K562 (cell line): ENCODE measurements around the gene PHC3. TPM values are rescaled to one million over a fixed set of nuclear protein-coding genes. Genes with fewer than 3 reads are reported as not detected.

Source experiments
- ATF7 ChIP-seq: fragments of 450-650 bp; IDR thresholded peaks from 2 replicates; pipeline ENCODE4 v1.7.1; 2014; ENCODE audit warnings: mild to moderate bottlenecking, moderate library complexity
- DDX20 ChIP-seq: fragments of 450-650 bp; IDR thresholded peaks from 2 replicates; pipeline ENCODE4 v1.6.1; 2016; ENCODE audit warnings: missing genetic modification characterization, low read depth, mild to moderate bottlenecking, missing compliant biosample characterization, moderate library complexity
- ESRRB ChIP-seq: fragments of 250-450 bp; sonication (Bioruptor Pico); IDR thresholded peaks from 2 replicates; pipeline ENCODE4 v1.5.0; 2020; ENCODE audit warnings: mild to moderate bottlenecking, moderate library complexity, borderline replicate concordance
- FOXJ3 ChIP-seq: sonication (generic); formaldehyde crosslinking; IDR thresholded peaks from 2 replicates; pipeline ENCODE4 v1.4.0; 2020; ENCODE audit warnings: mild to moderate bottlenecking, missing genetic modification reagents
- HINFP ChIP-seq: fragments of 450-650 bp; conservative IDR thresholded peaks from 2 replicates; pipeline ENCODE4 v1.6.1; 2016; ENCODE audit warnings: missing genetic modification characterization, low read depth, mild to moderate bottlenecking, control low read depth, missing compliant biosample characterization
- HMBOX1 ChIP-seq: sonication (generic); IDR thresholded peaks from 2 replicates; pipeline ENCODE4 v1.6.1; 2016
- HMGN3 ChIP-seq: IDR thresholded peaks from 2 replicates; pipeline ENCODE4 v1.6.1; 2011; ENCODE audit warnings: borderline replicate concordance, low read depth, mild to moderate bottlenecking, mixed read lengths, low read length; ENCODE audit not compliant: insufficient read length; ENCODE audit errors: extremely low read depth
- MAZ ChIP-seq, 2 experiments: fragments of 450-650 bp in 1 of 2; sonication (generic) in 1 of 2; formaldehyde crosslinking; IDR thresholded peaks in 1 of 2; conservative IDR thresholded peaks in 1 of 2; 2 replicates each; pipeline versions ENCODE4 v1.4.0 to v1.5.0; 2020; ENCODE audit warnings: mild to moderate bottlenecking in 1 of 2, missing genetic modification reagents in 1 of 2
- MED1 ChIP-seq: sonication (generic); formaldehyde crosslinking; IDR thresholded peaks from 2 replicates; pipeline ENCODE4 v1.8.1; 2023; ENCODE audit warnings: missing genetic modification reagents, borderline replicate concordance
- NELFE ChIP-seq: IDR thresholded peaks from 2 replicates; pipeline ENCODE4 v1.6.1; 2011; ENCODE audit warnings: mild to moderate bottlenecking; ENCODE audit not compliant: insufficient read depth, insufficient read length
- POLR2AphosphoS5 ChIP-seq: IDR thresholded peaks from 2 replicates; pipeline ENCODE4 v1.6.1; 2011; ENCODE audit warnings: mild to moderate bottlenecking, low read depth, low read length, moderate library complexity; ENCODE audit not compliant: control insufficient read depth, insufficient read depth
- RAD51 ChIP-seq: fragments of 450-650 bp; IDR thresholded peaks from 2 replicates; pipeline ENCODE4 v1.7.1; 2016; ENCODE audit warnings: low read depth, mild to moderate bottlenecking, borderline replicate concordance
- RBM15 ChIP-seq: fragments of 200-400 bp; formaldehyde crosslinking; IDR thresholded peaks from 2 replicates; pipeline ENCODE4 v1.6.1; 2018; ENCODE audit warnings: mild to moderate bottlenecking, low read length, moderate library complexity; ENCODE audit not compliant: insufficient read depth
- RBM39 ChIP-seq: fragments of 200-400 bp; formaldehyde crosslinking; optimal IDR thresholded peaks from 2 replicates; pipeline ENCODE3; 2018; ENCODE audit warnings: low read depth, low read length
- TCF7L2 ChIP-seq: fragments of 150-350 bp; IDR thresholded peaks from 2 replicates; pipeline ENCODE4 v1.6.1; 2016; ENCODE audit warnings: low read depth, mild to moderate bottlenecking, low read length, moderate library complexity
- THAP12 ChIP-seq: fragments of 250-450 bp; sonication (Bioruptor Pico); IDR thresholded peaks from 2 replicates; pipeline ENCODE4 v1.9.0; 2021; ENCODE audit warnings: mild to moderate bottlenecking, inconsistent platforms
- ZBTB7A ChIP-seq: IDR thresholded peaks from 2 replicates; pipeline ENCODE4 v1.6.1; 2011; ENCODE audit warnings: low read depth, mild to moderate bottlenecking, low read length, moderate library complexity, borderline replicate concordance; ENCODE audit not compliant: control insufficient read depth
- ZFP36 ChIP-seq: fragments of 150-350 bp; IDR thresholded peaks from 2 replicates; pipeline ENCODE4 v1.6.1; 2018; ENCODE audit warnings: low read length, low read depth; ENCODE audit not compliant: partially characterized antibody
- ZNF143 ChIP-seq: sonication (generic); formaldehyde crosslinking; IDR thresholded peaks from 2 replicates; pipeline ENCODE4 v1.9.0; 2022; ENCODE audit warnings: mild to moderate bottlenecking, missing genetic modification reagents
- ZNF165 ChIP-seq: fragments of 250-450 bp; sonication (Bioruptor Pico); IDR thresholded peaks from 2 replicates; pipeline ENCODE4 v1.4.0; 2020; ENCODE audit warnings: borderline replicate concordance
- ZNF175 ChIP-seq: fragments of 200-800 bp; sonication (Bioruptor generic); IDR thresholded peaks from 2 replicates; pipeline ENCODE4 v1.6.1; 2016; ENCODE audit warnings: low read depth, mild to moderate bottlenecking, missing genetic modification characterization, missing compliant biosample characterization
- ZNF589 ChIP-seq: fragments of 200-800 bp; sonication (Bioruptor generic); IDR thresholded peaks from 2 replicates; pipeline ENCODE4 v1.6.1; 2016; ENCODE audit warnings: low read depth, missing genetic modification characterization, missing compliant biosample characterization
- ZNF699 ChIP-seq: fragments of 250-450 bp; sonication (Bioruptor Pico); IDR thresholded peaks from 2 replicates; pipeline ENCODE4 v1.8.0; 2021; ENCODE audit warnings: mild to moderate bottlenecking, moderate library complexity; ENCODE audit not compliant: insufficient replicate concordance
- ZNF77 ChIP-seq: fragments of 250-450 bp; sonication (Bioruptor Pico); IDR thresholded peaks from 2 replicates; pipeline ENCODE4 v1.5.0; 2020
- ZNF830 ChIP-seq: fragments of 250-450 bp; sonication (Bioruptor Pico); IDR thresholded peaks from 2 replicates; pipeline ENCODE4 v1.5.0; 2021; ENCODE audit warnings: mild to moderate bottlenecking
- polyA plus RNA-seq, 8 experiments: library from polyadenylated mRNA; depleted of rRNA in 4 of 8; stranded (reverse) in 5 of 8; unstranded in 3 of 8; fragments of >200 nt; fragmentation: Nextera tagmentation in 2 of 8; fragmentation: Illumina TruSeq in 1 of 8; extraction: Ambion mirVana in 2 of 8; extraction: Trizol in 1 of 8; gene quantifications; 2 replicates each; pipeline versions ENCODE4 v1.2.1 to v1.2.3, GENCODE V29; 2011 to 2014; ENCODE audit warnings: inconsistent platforms in 1 of 8, missing spikeins in 1 of 8
- total RNA-seq, 7 experiments: library from RNA; depleted of rRNA in 6 of 7; stranded (reverse); fragments of >200 nt in 6 of 7; fragmentation: Illumina TruSeq in 2 of 7; extraction: Trizol in 2 of 7; gene quantifications; 2 replicates each; pipeline versions ENCODE4 v1.2.1 to v1.2.3, GENCODE V29; 2011 to 2021; ENCODE audit warnings: low replicate concordance in 1 of 7

PHC3 gene
- total and polyA plus RNA-seq, 9 of the 15 experiments (the other 6 are each of a cell fraction or from before 2014, with no cell fraction given), result 3.1 to 21.6 (median 10.5) TPM

GRCh38 chr3:170128977-170129431 lies 52.5 kb downstream of the PHC3 start (continued):
- TF ChIP-seq ZBTB7A (no peak), MAZ (CRISPR knock-in tag; conservative IDR thresholded peaks at IDR 0.05 in 1 of 2, IDR thresholded peaks at IDR 0.05 in 1 of 2) (no peak), NELFE (no peak), RBM15 (no peak), HMGN3 (no peak), ZNF699 (CRISPR knock-in tag) (no peak), RBM39 (no peak), ZNF175 (CRISPR knock-in tag) (0 out of 2 replicates have a peak, but pooled peaks have one; percentile 44), ATF7 (peak; percentile 45; the same call in 1 of the 2 replicates), ESRRB (CRISPR knock-in tag) (no peak), TCF7L2 (no peak), RAD51 (no peak), THAP12 (CRISPR knock-in tag) (no peak), ZNF77 (CRISPR knock-in tag) (no peak), HINFP (tag) (peak; percentile 48; the same call in 1 of the 2 replicates), HMBOX1 (peak; percentile 41; the same call in 1 of the 2 replicates), ZFP36 (no peak), DDX20 (tag) (no peak), ZNF165 (CRISPR knock-in tag) (no peak), ZNF589 (CRISPR knock-in tag) (0 out of 2 replicates have a peak, but pooled peaks have one; percentile 54), FOXJ3 (CRISPR knock-in tag) (no peak), MED1 (no peak), ZNF143 (CRISPR knock-in tag) (no peak), ZNF830 (no peak), POLR2AphosphoS5 (no peak)
